ENCODE results near the gene LINS1. TPM values are rescaled to one million over a fixed set of nuclear protein-coding genes. Genes with fewer than 3 reads are reported as not detected.

The LINS1 gene
- polyA plus RNA-seq, 2 of the 4 experiments (the other 2 are of a cell fraction) = 10.0 to 24.6 TPM

GRCh38 chr15:100520132-100520921, 81.7 kb downstream of the LINS1 start:
- DNase-seq (ENCODE audit: low read depth in 1 of 2, low spot score in 1 of 2) (no peak), FAIRE-seq (no peak), ATAC-seq (no peak)
- no peak overlapping the region for H3K4me3 ChIP-seq
- TF ChIP-seq HOXA7 (CRISPR knock-in tag; IDR thresholded peaks at IDR 0.05) (no peak), MAFK (IDR thresholded peaks at IDR 0.05; ENCODE audit: partially characterized antibody) (no peak), RAD21 (conservative IDR thresholded peaks at IDR 0.05 in 1 of 2, IDR thresholded peaks at IDR 0.05 in 1 of 2) (no peak), RCOR1 (IDR thresholded peaks at IDR 0.05; ENCODE audit: low read depth, low read length) (no peak), MYC (IDR thresholded peaks at IDR 0.05; ENCODE audit: borderline replicate concordance, low read length) (no peak), REST (IDR thresholded peaks at IDR 0.05) (no peak), RARB (CRISPR knock-in tag; IDR thresholded peaks at IDR 0.05) (no peak), FOSL2 (IDR thresholded peaks at IDR 0.05) (no peak), FOSL2 (CRISPR knock-in tag; IDR thresholded peaks at IDR 0.05) (no peak), USF2 (IDR thresholded peaks at IDR 0.05) (no peak), EP300 (IDR thresholded peaks at IDR 0.05) (no peak), ZFP36 (IDR thresholded peaks at IDR 0.05; ENCODE audit: borderline replicate concordance, partially characterized antibody) (no peak), FOSB (CRISPR knock-in tag; IDR thresholded peaks at IDR 0.05) (no peak), RFX5 (IDR thresholded peaks at IDR 0.05) (no peak)
- no peak overlapping the region for H3K27ac ChIP-seq
- 27% methylated on average over 7 of the region's 7 CpGs for WGBS (ENCODE audit: missing lambda C conversion rate)
- POLR2A ChIA-PET = no interaction called here
- H3K4me2 ChIP-seq = no peak overlapping the region
- H3K9me3 ChIP-seq = no peaks in the 10 kb centered on the region
- H3K4me1 ChIP-seq = no peaks in the 10 kb centered on the region
- CTCF ChIA-PET = interaction anchor here (2.0 kb wide), 1 partner anchor 52 kb away, joined by 6 read pairs; no protein-coding TSS in a partner anchor

GRCh38 chr15:100517846-100518245, 84.1 kb downstream of the LINS1 start:
- ChIA-PET CTCF (no interaction called here), POLR2A (no interaction called here)
- no peaks in the 10 kb centered on the region for H3K9me3 ChIP-seq
- DNase-seq (ENCODE audit: low read depth in 1 of 2, low spot score in 1 of 2) (no peak), FAIRE-seq (no peak), ATAC-seq (no peak)
- 2% methylated on average over 3 of the region's 3 CpGs for WGBS (ENCODE audit: missing lambda C conversion rate)
- H3K4me1 ChIP-seq = no peaks in the 10 kb centered on the region
- no peak for TF ChIP-seq CHD2 (IDR thresholded peaks at IDR 0.05; ENCODE audit: low read length, partially characterized antibody)
- no peak for TF ChIP-seq MAFK (IDR thresholded peaks at IDR 0.05; ENCODE audit: partially characterized antibody)
- TF ChIP-seq E2F6 (IDR thresholded peaks at IDR 0.05; ENCODE audit: borderline replicate concordance, low read depth) = no peak
- no peak for TF ChIP-seq HDAC2 (IDR thresholded peaks at IDR 0.05)
- TF ChIP-seq HES2 (IDR thresholded peaks at IDR 0.05) = no peak
- H3K27ac ChIP-seq = no peak overlapping the region
- H3K4me3 ChIP-seq = no peak overlapping the region
- H3K4me2 ChIP-seq = no peak overlapping the region

Small RNA genes within 50 kb of the gene (small RNA-seq; reads per million reads assigned to genes)
- gene RF00019 = 0 reads per million in 6 experiments
- gene RNU6-181P = 0 reads per million in 6 experiments
- gene RNU6-322P = 0 reads per million in 6 experiments

Other genes with a start within 250 kb of the LINS1 start
- gene CERS3, start 73.2 kb downstream of the LINS1 start, polyA plus RNA-seq (2011; rRNA removed) = not detected in 2 replicates
- not detected in 3 replicates for gene CERS3, start 73.2 kb downstream of the LINS1 start, polyA plus RNA-seq (2017; fragmentation: RNase III; extraction: RNeasy Plus Mini Kit Qiagen cat#74134 plus additional on column Dnase treatment)
- 19.3 and 21.6 TPM in 2 replicates for gene ASB7, start 405 bp upstream of the LINS1 start, polyA plus RNA-seq (2011; rRNA removed)
- 8.2 to 9.2 TPM (median 8.4 TPM) in 3 replicates for gene ASB7, start 405 bp upstream of the LINS1 start, polyA plus RNA-seq (2017; fragmentation: RNase III; extraction: RNeasy Plus Mini Kit Qiagen cat#74134 plus additional on column Dnase treatment)